ENCODE measurements around the gene STRADA.

Gene STRADA

GRCh38 chr17:63741408-63742173, at the start of gene STRADA:
TSS of gene STRADA (minus strand) at chr17:63741799. CDS start at chr17:63728369, 13,430 bp downstream.
- DNase-seq: peak; percentile 98

GRCh38 chr17:63790057-63790456, 48.5 kb upstream of the STRADA start:
- DNase-seq: no peak

- no peak for DNase-seq
Measured at GRCh38 chr17:63786971-63787711, 45.5 kb upstream of the STRADA start.

GRCh38 chr17:63786117-63786516, 44.5 kb upstream of the STRADA start:
- DNase-seq: no peak

GRCh38 chr17:63785556-63785955, 44.0 kb upstream of the STRADA start:
- DNase-seq: no peak

- no peak for DNase-seq
Measured at GRCh38 chr17:63783522-63783921, 41.9 kb upstream of the STRADA start.

GRCh38 chr17:63780928-63781327, 39.3 kb upstream of the STRADA start:
- DNase-seq: no peak

- no peak for DNase-seq
Measured at GRCh38 chr17:63780507-63780906, 38.9 kb upstream of the STRADA start.

GRCh38 chr17:63775420-63775819, 33.8 kb upstream of the STRADA start:
- no peak for DNase-seq

GRCh38 chr17:63774969-63775265, 33.3 kb upstream of the STRADA start:
- DNase-seq: no peak

GRCh38 chr17:63774141-63774968, 32.8 kb upstream of the STRADA start, which contains the start of gene DDX42:
TSS of gene DDX42 (plus strand) at chr17:63774170. CDS start at chr17:63787050, 12,880 bp downstream.
- DNase-seq: peak; percentile 71

GRCh38 chr17:63773272-63774140, 31.9 kb upstream of the STRADA start, which contains the start of gene CCDC47:
TSS of gene CCDC47 (minus strand) at chr17:63773597. CDS start at chr17:63766175, 7,422 bp downstream.
- DNase-seq: peak; percentile 99

- peak; percentile 24 for DNase-seq
Measured at GRCh38 chr17:63772801-63773271, 31.2 kb upstream of the STRADA start.

- no peak for DNase-seq
Measured at GRCh38 chr17:63768433-63768832, 26.8 kb upstream of the STRADA start.

GRCh38 chr17:63766754-63767153, 25.2 kb upstream of the STRADA start:
- DNase-seq: no peak

GRCh38 chr17:63764716-63765115, 23.1 kb upstream of the STRADA start:
- no peak for DNase-seq

GRCh38 chr17:63762161-63763078, 20.8 kb upstream of the STRADA start:
- no peak for DNase-seq

- no peak for DNase-seq
Measured at GRCh38 chr17:63760771-63761539, 19.4 kb upstream of the STRADA start.

- no peak for DNase-seq
Measured at GRCh38 chr17:63758428-63758827, 16.8 kb upstream of the STRADA start.

- no peak for DNase-seq
Measured at GRCh38 chr17:63754046-63754445, 12.4 kb upstream of the STRADA start.

Data from NCI-H146 (cell line).